Testis (tissue), 3 donors: ENCODE results near the gene MT1B. TPM values are rescaled to one million over a fixed set of nuclear protein-coding genes. Genes with fewer than 3 reads are reported as not detected.
"Not testable (repeated sequence)": the region's sequence is repeated elsewhere in the genome, so short reads cannot be mapped to it uniquely, and the experiment has no call there.

Experiments used
- DNase-seq: peaks from one replicate; pipeline ENCODE4 v3.0.0-alpha.2; 2019
- H3K27ac ChIP-seq, 2 donors: fragments of 200-600 bp; sonication (generic); one replicate each; pipeline ENCODE4 v1.5.1; 2019
- H3K27me3 ChIP-seq: fragments of 200-600 bp; sonication (generic); one replicate; pipeline ENCODE4 v1.5.1; 2019
- H3K36me3 ChIP-seq: fragments of 200-600 bp; sonication (generic); one replicate; pipeline ENCODE4 v1.5.1; 2017; ENCODE audit warnings: low read depth; ENCODE audit errors: missing control alignments
- H3K4me1 ChIP-seq: fragments of 200-600 bp; sonication (generic); one replicate; pipeline ENCODE4 v1.5.1; 2019
- H3K4me3 ChIP-seq, 2 donors: fragments of 200-600 bp; sonication (generic); one replicate each; pipeline ENCODE4 v1.5.1; 2017 to 2019
- H3K9me3 ChIP-seq: fragments of 200-600 bp; sonication (generic); one replicate; pipeline ENCODE4 v1.5.1; 2017
- CTCF ChIP-seq, 3 experiments: fragments of 450-650 bp in 2 of 3; fragments of 200-600 bp in 1 of 3; sonication (generic) in 1 of 3; IDR thresholded peaks; one replicate each; pipeline ENCODE4 v1.5.1; 2016 to 2019; ENCODE audit warnings: antibody characterized with exemption in 3 of 3, mild to moderate bottlenecking in 2 of 3, moderate library complexity in 1 of 3
- POLR2A ChIP-seq: fragments of 450-650 bp; IDR thresholded peaks from one replicate; pipeline ENCODE4 v1.6.1; 2017; ENCODE audit warnings: antibody characterized with exemption, mild to moderate bottlenecking, moderate library complexity
- WGBS, 2 donors: methylation state at CpG; one replicate each; pipeline ENCODE4 v1.1.5; 2018; 5-methylcytosine and 5-hydroxymethylcytosine counted together
- intact Hi-C: fragments of 100-400 bp; cut with DNase I; formaldehyde crosslinking; loops from one replicate; pipeline ENCODE4 v1.15.1; 2023; ENCODE audit warnings: low total_unique reads
- polyA plus RNA-seq: library from polyadenylated mRNA; stranded (reverse); fragments of 350-450 nt; fragmentation: Illumina TruSeq; extraction: RNeasy Lipid Tissue Mini Kit (QIAGEN cat#74804); gene quantifications from one replicate; pipeline ENCODE4 v1.2.3, GENCODE V29; 2014; ENCODE audit warnings: low read depth, low replicate concordance; ENCODE audit not compliant: insufficient read depth
- total RNA-seq, 2 donors: library from RNA; depleted of rRNA; stranded (reverse); fragments of >200 nt; gene quantifications; one replicate each; pipeline ENCODE4 v1.2.3, GENCODE V29; 2016

Gene MT1B
- total and polyA plus RNA-seq, 3 donors from 2014 or later, result not detected

GRCh38 chr16:56669840-56670619 is 18.3 kb downstream of the MT1B start:
- H3K4me3 ChIP-seq, result no peak overlapping the region
- H3K27me3 ChIP-seq, result no peaks in the 10 kb centered on the region
- intact Hi-C loops, result no loop called here
- WGBS, 2 donors, result 47 to 56% methylated on average over 17 to 19 of the region's 19 CpGs
- no peaks in the 10 kb centered on the region for H3K36me3 ChIP-seq
- no peak overlapping the region for H3K27ac ChIP-seq
- TF ChIP-seq CTCF (IDR thresholded peaks at IDR 0.05) (no peak), POLR2A (no peak)
- H3K9me3 ChIP-seq, result no peaks in the 10 kb centered on the region
- no peak for DNase-seq
- H3K4me1 ChIP-seq, result peaks cover 3% of the 10 kb centered on the region

GRCh38 chr16:56670620-56670934 is 18.9 kb downstream of the MT1B start:
- intact Hi-C loops, result no loop called here
- DNase-seq, result no peak
- no peaks in the 10 kb centered on the region for H3K9me3 ChIP-seq
- no peaks in the 10 kb centered on the region for H3K27me3 ChIP-seq
- peaks cover 3% of the 10 kb centered on the region for H3K4me1 ChIP-seq
- no peak overlapping the region for H3K27ac ChIP-seq
- WGBS, 2 donors, result 80 to 84% methylated on average over 1 to 2 of the region's 2 CpGs
- H3K36me3 ChIP-seq, result no peaks in the 10 kb centered on the region
- H3K4me3 ChIP-seq, result no peak overlapping the region
- TF ChIP-seq POLR2A (no peak), CTCF (IDR thresholded peaks at IDR 0.05) (no peak)

DNA sequence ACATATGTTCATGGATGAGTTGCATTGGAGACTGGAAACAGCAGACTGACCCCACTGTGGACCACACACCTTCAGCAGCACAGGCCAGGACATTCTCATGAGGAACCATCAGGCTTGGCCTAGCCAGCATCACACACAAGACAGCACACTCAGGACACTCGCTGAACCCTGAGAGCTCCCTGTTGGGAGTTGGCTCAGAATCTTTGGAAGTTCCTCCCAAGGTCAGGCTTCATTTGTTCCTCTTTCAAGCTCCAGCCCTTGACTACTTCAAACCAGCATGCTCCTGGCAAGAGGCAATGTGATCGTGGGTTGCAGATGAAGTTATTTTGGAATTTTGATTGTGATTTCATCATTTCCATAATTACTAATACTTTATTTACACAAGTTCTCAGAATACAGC is 20.0 kb downstream of the MT1B start:
- H3K9me3 ChIP-seq, H3K36me3 ChIP-seq, H3K4me1 ChIP-seq, H3K27ac ChIP-seq, H3K4me3 ChIP-seq, intact Hi-C loops, H3K27me3 ChIP-seq: not testable (repeated sequence)
- DNase-seq, result peak; percentile 65
- WGBS, 2 donors, result 34% methylated on average over 2 of the region's 2 CpGs

DNA sequence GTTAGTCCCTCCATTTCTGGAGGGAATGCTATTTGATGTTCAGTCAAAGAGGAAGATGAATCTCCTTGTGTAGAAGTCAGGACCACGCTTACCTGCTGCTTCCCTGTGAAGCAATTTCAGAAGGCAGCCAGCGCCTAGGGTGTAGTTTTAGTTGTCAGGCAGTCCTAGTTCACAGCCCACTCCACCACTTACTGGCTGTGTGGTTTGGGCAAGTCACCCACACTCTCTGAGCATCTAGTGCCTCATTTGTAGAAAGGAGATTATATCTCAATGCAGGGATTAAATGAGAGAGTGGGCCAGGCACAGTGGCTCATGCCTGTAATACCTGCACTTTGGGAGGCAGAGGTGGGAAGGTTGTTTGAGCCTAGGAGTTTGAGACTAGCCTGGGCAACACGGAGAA is 20.5 kb downstream of the MT1B start:
- H3K36me3 ChIP-seq, H3K4me3 ChIP-seq, H3K9me3 ChIP-seq, H3K4me1 ChIP-seq, H3K27me3 ChIP-seq, DNase-seq, H3K27ac ChIP-seq, intact Hi-C loops: not testable (repeated sequence)
- 85 to 90% methylated on average over 3 of the region's 3 CpGs for WGBS, 2 donors

DNA sequence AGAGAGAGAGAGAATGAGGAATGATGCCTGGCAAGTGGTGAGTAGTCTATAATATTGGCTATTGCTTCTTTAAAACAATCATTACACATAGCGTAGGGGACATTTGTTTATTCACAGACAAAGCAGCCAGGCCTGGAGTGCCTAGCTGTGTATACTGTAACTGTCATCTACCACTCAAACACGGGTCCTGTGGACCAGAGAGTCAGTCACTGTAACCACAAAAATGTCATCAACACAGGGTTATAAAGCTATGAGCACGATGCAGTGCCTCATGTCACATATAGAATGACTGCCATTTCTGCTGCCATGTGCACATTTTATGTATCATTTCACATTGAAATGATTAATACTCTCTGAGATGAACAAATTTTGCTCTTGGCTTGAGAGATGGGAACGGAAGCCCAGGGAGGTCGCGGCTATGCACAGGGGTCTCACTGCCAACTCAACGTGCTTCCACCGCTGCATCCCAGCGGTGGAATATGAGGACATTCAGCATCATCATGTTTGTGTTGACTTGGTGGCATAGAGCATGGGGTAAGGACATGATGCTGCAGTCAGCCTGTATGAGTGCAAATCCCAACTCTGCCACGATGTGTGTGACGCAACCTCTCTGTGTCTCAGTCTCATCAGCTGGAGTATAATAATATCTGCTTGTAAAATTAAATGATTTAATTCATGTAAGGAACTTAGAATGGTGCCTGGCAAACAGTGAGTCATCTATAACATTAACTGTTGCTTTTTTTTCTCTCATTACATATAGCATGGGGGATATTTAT is 21.3 kb downstream of the MT1B start:
- H3K9me3 ChIP-seq, result no peaks in the 10 kb centered on the region
- no peaks in the 10 kb centered on the region for H3K27me3 ChIP-seq
- no peak for DNase-seq
- WGBS, 2 donors, result 95 to 99% methylated on average over 10 to 11 of the region's 11 CpGs
- no peak overlapping the region for H3K27ac ChIP-seq
- no peak overlapping the region for H3K4me3 ChIP-seq
- intact Hi-C loops, result no loop called here
- peaks cover under 1% of the 10 kb centered on the region for H3K4me1 ChIP-seq
- no peaks in the 10 kb centered on the region for H3K36me3 ChIP-seq
- TF ChIP-seq CTCF (IDR thresholded peaks at IDR 0.05) (no peak), POLR2A (no peak)
